ENCODE measurements around the gene ST6GALNAC2. TPM values are rescaled to one million over a fixed set of nuclear protein-coding genes. Genes with fewer than 3 reads are reported as not detected.

Gene ST6GALNAC2
- total and polyA plus RNA-seq, 10 of the 15 experiments (the other 5 are each of a cell fraction or from before 2014, with no cell fraction given): 0.08 to 0.41 (median 0.23) TPM; not detected in 6

DNA sequence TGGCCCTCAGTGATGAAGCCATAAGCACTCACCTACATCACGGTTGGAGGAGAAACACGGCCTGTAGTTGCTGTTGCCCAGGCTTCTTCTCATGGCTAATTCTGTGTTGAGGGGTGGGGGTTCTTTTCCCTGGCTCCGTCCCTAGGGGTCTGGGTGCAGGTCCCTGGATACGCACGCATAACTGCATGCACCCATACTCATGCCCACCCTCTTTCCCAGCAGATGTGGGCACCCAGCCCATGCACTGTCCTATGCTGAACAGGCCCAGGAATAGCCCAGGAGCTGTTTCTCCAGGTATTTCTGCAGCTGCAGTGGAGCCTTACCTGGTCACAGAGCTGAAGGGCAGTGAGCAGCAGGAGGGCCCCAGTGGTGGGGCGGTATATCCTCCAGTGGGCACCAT lies 39.8 kb upstream of the ST6GALNAC2 start:
- SMC1A ChIA-PET (ENCODE audit: uncharacterized antibody, unreplicated experiment): interaction anchor here (1.7 to 5.2 kb wide), 5 partner anchors 12 to 97 kb away, joined by 4 to 87 read pairs (median 10); no protein-coding TSS in a partner anchor
- peaks cover 3 to 5% of the 10 kb centered on the region in 2 experiments; a peak in 3 of 4 replicates for H3K27me3 ChIP-seq (replicated peaks in 1 of 2; ENCODE audit: control insufficient read depth in 2 of 2, insufficient read depth in 2 of 2, low read length in 1 of 2)
- H2AFZ ChIP-seq (ENCODE audit: control insufficient read depth, low read depth, low read length): no peak overlapping the region
- H3K27ac ChIP-seq (ENCODE audit: control insufficient read depth, insufficient read depth): no peak overlapping the region
- no peaks in the 10 kb centered on the region for H3K79me2 ChIP-seq (ENCODE audit: control insufficient read depth, insufficient read depth, low read length)
- in situ Hi-C loops (cut with MboI) (no loop called here), intact Hi-C loops (cut with micrococcal nuclease; ENCODE audit: unreplicated experiment) (loop anchor here (2.0 to 10.0 kb wide), 2 partner anchors 67 to 89 kb away; partner anchors contain the start of gene MXRA7)
- DNase-seq (ENCODE audit: low read depth, low spot score) (no peak), FAIRE-seq (no peak), ATAC-seq (no peak)
- H3K9me3 ChIP-seq (replicated peaks; ENCODE audit: control insufficient read depth, insufficient read depth, low read length): no peaks in the 10 kb centered on the region
- no peaks in the 10 kb centered on the region for H3K36me3 ChIP-seq (ENCODE audit: control insufficient read depth in 2 of 2, insufficient read depth in 2 of 2, low read length in 1 of 2)
- CTCF ChIA-PET: interaction anchor here (0.6 to 7.9 kb wide), 13 partner anchors 11 to 1344 kb away, joined by 3 to 146 read pairs (median 11); no protein-coding TSS in a partner anchor
- 53% methylated on average over 6 of the region's 6 CpGs for WGBS (ENCODE audit: insufficient coverage, insufficient replicate concordance, low lambda C conversion rate, missing lambda C conversion rate)
- RAD21 ChIA-PET (ENCODE audit: unreplicated experiment): interaction anchor here (0.9 to 3.8 kb wide), 7 partner anchors 8 to 97 kb away, joined by 3 to 33 read pairs (median 6); no protein-coding TSS in a partner anchor
- H3K4me3 ChIP-seq: no peak overlapping the region
- POLR2A ChIA-PET: no interaction called here
- no peak overlapping the region for H3K4me2 ChIP-seq (ENCODE audit: control insufficient read depth, insufficient read depth)
- no TSS peak for BruUV-seq (replicated peaks)
- TF ChIP-seq MEF2A (IDR thresholded peaks at IDR 0.05; ENCODE audit: insufficient read depth, low read depth, low read length) (no peak), BMI1 (IDR thresholded peaks at IDR 0.05; ENCODE audit: borderline replicate concordance) (no peak), SUZ12 (IDR thresholded peaks at IDR 0.05; ENCODE audit: unreplicated experiment) (no peak), ZNF24 (IDR thresholded peaks at IDR 0.05) (no peak)
- TF ChIP-seq, protein P1, sequence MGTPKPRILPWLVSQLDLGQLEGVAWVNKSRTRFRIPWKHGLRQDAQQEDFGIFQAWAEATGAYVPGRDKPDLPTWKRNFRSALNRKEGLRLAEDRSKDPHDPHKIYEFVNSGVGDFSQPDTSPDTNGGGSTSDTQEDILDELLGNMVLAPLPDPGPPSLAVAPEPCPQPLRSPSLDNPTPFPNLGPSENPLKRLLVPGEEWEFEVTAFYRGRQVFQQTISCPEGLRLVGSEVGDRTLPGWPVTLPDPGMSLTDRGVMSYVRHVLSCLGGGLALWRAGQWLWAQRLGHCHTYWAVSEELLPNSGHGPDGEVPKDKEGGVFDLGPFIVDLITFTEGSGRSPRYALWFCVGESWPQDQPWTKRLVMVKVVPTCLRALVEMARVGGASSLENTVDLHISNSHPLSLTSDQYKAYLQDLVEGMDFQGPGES (IDR thresholded peaks at IDR 0.05): no peak
- no peaks in the 10 kb centered on the region for H3K4me1 ChIP-seq (ENCODE audit: control insufficient read depth, insufficient read depth, low read length)
- no peak overlapping the region for H3K9ac ChIP-seq (ENCODE audit: control insufficient read depth, insufficient read depth, low read length)
- H4K20me1 ChIP-seq (ENCODE audit: control insufficient read depth, insufficient read depth): no peaks in the 10 kb centered on the region

All from GM12878 (cell line).